H1 (cell line): ENCODE results near the gene SEC22C. TPM values are rescaled to one million over a fixed set of nuclear protein-coding genes. Genes with fewer than 3 reads are reported as not detected.

Source experiments
- CTCF ChIA-PET: fragments of 300-600 bp; sonication (Branson Sonifier 250); formaldehyde crosslinking; loops from one replicate; lab custom pipeline; 2021; ENCODE audit not compliant: partially characterized antibody; lab: Charles Lee
- POLR2A ChIA-PET: fragments of 300-600 bp; sonication (Branson Sonifier 250); formaldehyde crosslinking; loops from one replicate; lab custom pipeline; 2021; ENCODE audit warnings: inconsistent platforms; ENCODE audit not compliant: partially characterized antibody; lab: Charles Lee
- DNase-seq, 2 experiments: peaks; one replicate each; pipeline versions ENCODE4 v3.0.0 to v3.0.0-alpha.2; 2010 to 2022; ENCODE audit warnings: low spot score in 2 of 2, low read depth in 1 of 2, mixed read lengths in 1 of 2
- FAIRE-seq: peaks from 2 replicates; lab custom pipeline; 2011; peaks lifted over from hg19 to GRCh38; lab: Jason Lieb, UNC
- H2AFZ ChIP-seq: 2 replicates; pipeline ENCODE4 v1.8.1; 2012; ENCODE audit warnings: low read length, inconsistent platforms
- H2AK5ac ChIP-seq: 2 replicates; pipeline ENCODE4 v1.6.1; 2013; ENCODE audit warnings: low read depth, low read length
- H2BK120ac ChIP-seq: replicated peaks from 2 replicates; pipeline ENCODE3; 2013; ENCODE audit warnings: low read depth, low read length, inconsistent platforms
- H2BK12ac ChIP-seq: 2 replicates; pipeline ENCODE4 v1.6.1; 2013; ENCODE audit warnings: low read depth, low read length
- H2BK15ac ChIP-seq: 2 replicates; pipeline ENCODE4 v1.6.1; 2013; ENCODE audit warnings: low read length
- H2BK20ac ChIP-seq: 2 replicates; pipeline ENCODE4 v1.6.1; 2013; ENCODE audit warnings: low read length
- H2BK5ac ChIP-seq: 2 replicates; pipeline ENCODE4 v1.6.1; 2013; ENCODE audit warnings: low read depth, low read length
- H3K14ac ChIP-seq: 2 replicates; pipeline ENCODE4 v1.6.1; 2013; ENCODE audit warnings: inconsistent platforms; ENCODE audit not compliant: insufficient read length
- H3K18ac ChIP-seq: 2 replicates; pipeline ENCODE4 v1.6.1; 2013; ENCODE audit warnings: low read length; ENCODE audit errors: extremely low read depth
- H3K23ac ChIP-seq: 2 replicates; pipeline ENCODE4 v1.6.1; 2013; ENCODE audit warnings: inconsistent platforms; ENCODE audit not compliant: insufficient read length
- H3K23me2 ChIP-seq: 2 replicates; pipeline ENCODE4 v1.6.1; 2013; ENCODE audit warnings: low read depth, low read length
- H3K27ac ChIP-seq: 2 replicates; pipeline ENCODE4 v1.6.1; 2011; ENCODE audit warnings: low read depth, low read length, inconsistent platforms
- H3K27me3 ChIP-seq, 4 experiments: replicated peaks in 1 of 4; 1 replicate in 1 of 4; 2 replicates in 3 of 4; pipeline versions ENCODE4 v1.6.1 to v1.8.1; 2011 to 2013; ENCODE audit warnings: low read length in 3 of 4, mild to moderate bottlenecking in 3 of 4, inconsistent platforms in 2 of 4, mixed read lengths in 2 of 4, moderate library complexity in 1 of 4; ENCODE audit not compliant: control insufficient read depth in 3 of 4, insufficient read depth in 3 of 4; ENCODE audit errors: extremely low read depth in 1 of 4
- H3K36me3 ChIP-seq, 4 experiments: 2 replicates each; pipeline versions ENCODE4 v1.6.1 to v1.8.1; 2011 to 2013; ENCODE audit warnings: mild to moderate bottlenecking in 4 of 4, low read length in 3 of 4, moderate library complexity in 2 of 4, control low read depth in 1 of 4, inconsistent platforms in 1 of 4; ENCODE audit not compliant: insufficient read depth in 4 of 4, control insufficient read depth in 2 of 4
- H3K4ac ChIP-seq: replicated peaks from 2 replicates; pipeline ENCODE3; 2013; ENCODE audit warnings: low read length, low read depth, mixed read lengths, inconsistent platforms; ENCODE audit not compliant: insufficient read length
- H3K4me1 ChIP-seq, 4 experiments: replicated peaks in 1 of 4; 1 replicate in 1 of 4; 2 replicates in 3 of 4; pipeline versions ENCODE4 v1.6.1 to v1.8.1; 2011 to 2013; ENCODE audit warnings: low read length in 3 of 4, inconsistent platforms in 2 of 4, mixed read lengths in 1 of 4; ENCODE audit not compliant: insufficient read depth in 4 of 4, control insufficient read depth in 3 of 4
- H3K4me2 ChIP-seq, 2 experiments: 2 replicates each; pipeline versions ENCODE4 v1.6.1 to v1.8.1; 2011 to 2013; ENCODE audit warnings: low read depth in 2 of 2, low read length in 2 of 2, control low read depth in 1 of 2, inconsistent platforms in 1 of 2, mild to moderate bottlenecking in 1 of 2; ENCODE audit not compliant: insufficient read depth in 1 of 2
- H3K4me3 ChIP-seq, 4 experiments: fragments of 200-600, 300-600 bp in 1 of 4; sonication (generic), shearing (Covaris generic), sonication (Bioruptor Twin) in 1 of 4; 2 replicates each; pipeline versions ENCODE4 v1.5.1 to v1.8.1; 2011 to 2016; ENCODE audit warnings: low read length in 4 of 4, low read depth in 3 of 4, control low read depth in 2 of 4, inconsistent platforms in 2 of 4, mild to moderate bottlenecking in 2 of 4, mixed read lengths in 1 of 4, moderate library complexity in 1 of 4; ENCODE audit not compliant: insufficient read depth in 2 of 4; ENCODE audit errors: extremely low read depth in 1 of 4
- H3K56ac ChIP-seq: replicated peaks from 2 replicates; pipeline ENCODE3; 2013; ENCODE audit warnings: low read depth, mild to moderate bottlenecking, mixed read lengths, low read length, inconsistent platforms; ENCODE audit not compliant: insufficient read length
- H3K79me1 ChIP-seq: 2 replicates; pipeline ENCODE4 v1.6.1; 2013; ENCODE audit warnings: low read depth, low read length, control low read depth
- H3K79me2 ChIP-seq, 2 experiments: 2 replicates each; pipeline versions ENCODE4 v1.6.1 to v1.8.1; 2012 to 2013; ENCODE audit warnings: low read length in 2 of 2, mild to moderate bottlenecking in 2 of 2, inconsistent platforms in 1 of 2; ENCODE audit not compliant: insufficient read depth in 2 of 2, control insufficient read depth in 1 of 2
- H3K9ac ChIP-seq, 4 experiments: replicated peaks in 1 of 4; 1 replicate in 1 of 4; 2 replicates in 3 of 4; pipeline versions ENCODE4 v1.6.1 to v1.8.1; 2011 to 2013; ENCODE audit warnings: low read depth in 3 of 4, low read length in 3 of 4, control low read depth in 2 of 4, mild to moderate bottlenecking in 2 of 4, moderate library complexity in 2 of 4, inconsistent platforms in 1 of 4; ENCODE audit errors: extremely low read depth in 1 of 4
- H3K9me3 ChIP-seq, 2 experiments: 2 replicates each; pipeline versions ENCODE4 v1.6.1 to v1.8.1; 2012 to 2013; ENCODE audit warnings: mild to moderate bottlenecking in 2 of 2, moderate library complexity in 2 of 2, control low read depth in 1 of 2, inconsistent platforms in 1 of 2, low read depth in 1 of 2, low read length in 1 of 2, mixed read lengths in 1 of 2; ENCODE audit not compliant: insufficient read depth in 2 of 2
- H4K20me1 ChIP-seq, 2 experiments: replicated peaks in 1 of 2; 2 replicates each; pipeline versions ENCODE3 to v1.8.1; 2011 to 2013; ENCODE audit warnings: inconsistent platforms in 2 of 2, low read length in 2 of 2, mild to moderate bottlenecking in 1 of 2; ENCODE audit not compliant: insufficient read depth in 2 of 2, control insufficient read depth in 1 of 2
- H4K5ac ChIP-seq: 2 replicates; pipeline ENCODE4 v1.6.1; 2013; ENCODE audit warnings: low read length, low read depth, mixed read lengths, inconsistent platforms; ENCODE audit not compliant: insufficient read length
- H4K8ac ChIP-seq: 2 replicates; pipeline ENCODE4 v1.8.0; 2013; ENCODE audit warnings: mild to moderate bottlenecking, moderate library complexity, low read length, inconsistent platforms; ENCODE audit not compliant: insufficient read depth; ENCODE audit errors: extremely low read depth
- H4K91ac ChIP-seq: replicated peaks from 2 replicates; pipeline ENCODE3; 2013; ENCODE audit warnings: low read length, mixed read lengths, inconsistent platforms; ENCODE audit not compliant: insufficient read length
- ASH2L ChIP-seq: fragments of 200-600, 300-600 bp; sonication (generic); IDR thresholded peaks from one replicate; pipeline ENCODE4 v1.7.1; 2017; ENCODE audit warnings: low read length
- CEBPB ChIP-seq: IDR thresholded peaks from 2 replicates; pipeline ENCODE4 v1.6.1; 2012; ENCODE audit warnings: low read depth, low read length
- CHD1 ChIP-seq: IDR thresholded peaks from 2 replicates; pipeline ENCODE4 v1.6.1; 2012; ENCODE audit warnings: low read depth, low read length, improper control_type of control experiment
- CHD2 ChIP-seq: IDR thresholded peaks from 2 replicates; pipeline ENCODE4 v1.6.1; 2012; ENCODE audit warnings: low read length, improper control_type of control experiment
- EP300 ChIP-seq, 2 experiments: IDR thresholded peaks; 1 replicate in 1 of 2; 2 replicates in 1 of 2; pipeline ENCODE4 v1.6.1; 2011 to 2012; ENCODE audit warnings: low read depth in 2 of 2, low read length in 2 of 2, mild to moderate bottlenecking in 2 of 2, borderline replicate concordance in 1 of 2, inconsistent platforms in 1 of 2, moderate library complexity in 1 of 2
- JUND ChIP-seq: IDR thresholded peaks from 2 replicates; pipeline ENCODE4 v1.6.1; 2011; ENCODE audit warnings: mild to moderate bottlenecking, improper control_type of control experiment, low read length
- NRF1 ChIP-seq: IDR thresholded peaks from 2 replicates; pipeline ENCODE4 v1.6.1; 2011; ENCODE audit warnings: mild to moderate bottlenecking, low read depth, low read length, improper control_type of control experiment
- PHF8 ChIP-seq: fragments of 200-600 bp; sonication (generic); conservative IDR thresholded peaks from 2 replicates; pipeline ENCODE4 v1.7.1; 2012; ENCODE audit warnings: low read depth, mild to moderate bottlenecking, inconsistent platforms, low read length, moderate library complexity
- RXRA ChIP-seq: IDR thresholded peaks from 2 replicates; pipeline ENCODE4 v1.6.1; 2011; ENCODE audit warnings: low read depth, mild to moderate bottlenecking, low read length, moderate library complexity; ENCODE audit not compliant: insufficient read depth
- WGBS, 2 experiments: shearing (Covaris generic) in 1 of 2; methylation state at CpG; one replicate each; pipeline versions ENCODE4 v1.1.6 to v1.1.7; 2013 to 2015; ENCODE audit warnings: low lambda C conversion rate in 2 of 2, mixed read lengths in 2 of 2, inconsistent platforms in 1 of 2, low coverage in 1 of 2, missing lambda C conversion rate in 1 of 2; ENCODE audit not compliant: insufficient replicate concordance in 2 of 2, insufficient coverage in 1 of 2, insufficient read length in 1 of 2; ENCODE audit errors: extremely low coverage in 1 of 2, missing lambda C conversion rate in 1 of 2; 5-methylcytosine and 5-hydroxymethylcytosine counted together
- polyA plus RNA-seq, 7 experiments: library from polyadenylated mRNA; depleted of rRNA in 3 of 7; stranded (reverse) in 5 of 7; unstranded in 2 of 7; fragments of >200 nt in 5 of 7; fragments of 200-250 nt in 2 of 7; gene quantifications; 1 replicate in 5 of 7; 2 replicates in 1 of 7; 4 replicates in 1 of 7; pipeline versions ENCODE4 v1.2.1 to v1.2.3, GENCODE V29; 2011 to 2013; ENCODE audit warnings: missing spikeins in 2 of 7, mixed read lengths in 2 of 7
- total RNA-seq: library from RNA; stranded (reverse); fragmentation: NEBNext Ultra II Directional; extraction: Animal tissue kit (Norgen Biotek cat#: 25700); gene quantifications from 2 replicates; pipeline ENCODE4 v1.2.1, GENCODE V29; 2021
- TF ChIP-seq, protein P1 (sequence below): IDR thresholded peaks from 2 replicates; pipeline ENCODE4 v1.6.1; 2012; ENCODE audit warnings: inconsistent platforms
- TF ChIP-seq, protein P2 (sequence below), 3 experiments: IDR thresholded peaks; 1 replicate in 2 of 3; 2 replicates in 1 of 3; pipeline versions ENCODE4 v1.5.1 to v1.6.1; 2011; ENCODE audit warnings: low read length in 3 of 3, mild to moderate bottlenecking in 3 of 3, inconsistent platforms in 2 of 3, low read depth in 1 of 3, moderate library complexity in 1 of 3; ENCODE audit not compliant: insufficient read depth in 1 of 3; ENCODE audit errors: control extremely low read depth in 1 of 3

Gene SEC22C
- total and polyA plus RNA-seq, 2 of the 8 experiments (the other 6 are each of a cell fraction or from before 2014, with no cell fraction given): 23.4 to 38.3 TPM

DNA sequence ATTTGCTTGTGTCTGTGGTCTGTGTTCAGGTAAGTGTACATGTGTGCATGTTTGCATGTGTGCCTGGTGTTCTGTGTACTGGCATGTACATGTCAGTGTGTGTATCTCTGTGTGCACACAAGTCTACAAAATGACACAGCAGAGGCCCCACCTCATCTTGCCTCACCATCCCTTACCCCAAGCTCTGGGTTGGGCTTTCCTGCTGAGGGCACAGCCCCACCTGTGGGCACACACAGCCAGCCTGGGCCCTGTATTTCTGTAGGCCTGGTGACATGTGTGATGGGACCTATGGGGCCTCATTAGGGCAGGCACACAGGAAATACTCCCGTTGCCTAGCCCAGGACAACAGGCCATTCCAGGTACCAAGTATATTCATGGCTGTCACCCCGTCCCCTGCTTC lies 65.8 kb downstream of the SEC22C start:
- H2BK120ac ChIP-seq: no peak overlapping the region
- no peak overlapping the region for H2BK5ac ChIP-seq
- no peak overlapping the region for H3K4me2 ChIP-seq
- no peak overlapping the region for H4K91ac ChIP-seq
- no peak overlapping the region; the same call in 1 of the 2 replicates for H2AK5ac ChIP-seq
- ChIA-PET CTCF (interaction anchor here (1.2 to 23.3 kb wide), 3 partner anchors 9 to 27 kb away, joined by 3 to 458 read pairs (median 7); no protein-coding TSS in a partner anchor), POLR2A (interaction anchor here (1.2 kb wide), 1 partner anchor 18 kb away, joined by 3 read pairs; no protein-coding TSS in a partner anchor)
- no peak overlapping the region for H3K56ac ChIP-seq
- no peaks in the 10 kb centered on the region; the same call in 1 of the 2 replicates for H3K23me2 ChIP-seq
- no peaks in the 10 kb centered on the region for H3K79me1 ChIP-seq
- H3K14ac ChIP-seq: no peak overlapping the region
- FAIRE-seq: no peak
- no peaks in the 10 kb centered on the region for H3K79me2 ChIP-seq
- no peaks in the 10 kb centered on the region for H3K27me3 ChIP-seq
- WGBS, 2 experiments: 98% methylated on average over 2 of the region's 2 CpGs; no CpG with 5 or more reads in 1 of the 2 experiments
- H3K4me3 ChIP-seq: no peak overlapping the region
- no peaks in the 10 kb centered on the region for H3K9me3 ChIP-seq
- no peaks in the 10 kb centered on the region for H3K4me1 ChIP-seq
- no peak overlapping the region for H3K27ac ChIP-seq
- H2BK15ac ChIP-seq: no peak overlapping the region
- no peak overlapping the region for H4K5ac ChIP-seq
- H3K18ac ChIP-seq: no peak overlapping the region
- no peak overlapping the region for H2BK12ac ChIP-seq
- H2BK20ac ChIP-seq: no peak overlapping the region
- no peak overlapping the region for H2AFZ ChIP-seq
- 0 out of 2 replicates have a peak overlapping the region, but pooled peaks have one; percentile 35 for H4K8ac ChIP-seq
- no peaks in the 10 kb centered on the region; a peak in 1 of 8 replicates for H3K36me3 ChIP-seq
- H3K23ac ChIP-seq: no peak overlapping the region
- H3K9ac ChIP-seq: peak overlapping the region in 1 of 4 experiments; percentile 30; a peak in 1 of 7 replicates
- DNase-seq: no peak
- no peaks in the 10 kb centered on the region for H4K20me1 ChIP-seq
- H3K4ac ChIP-seq: no peak overlapping the region
- TF ChIP-seq JUND (no peak), ASH2L (no peak), CHD2 (no peak), NRF1 (no peak), EP300 (IDR thresholded peaks at IDR 0.05; ENCODE audit: borderline replicate concordance in 1 of 2, low read depth in 2 of 2, low read length in 2 of 2) (no peak), CEBPB (no peak), CHD1 (no peak), PHF8 (no peak), RXRA (no peak)
- TF ChIP-seq, protein P1, sequence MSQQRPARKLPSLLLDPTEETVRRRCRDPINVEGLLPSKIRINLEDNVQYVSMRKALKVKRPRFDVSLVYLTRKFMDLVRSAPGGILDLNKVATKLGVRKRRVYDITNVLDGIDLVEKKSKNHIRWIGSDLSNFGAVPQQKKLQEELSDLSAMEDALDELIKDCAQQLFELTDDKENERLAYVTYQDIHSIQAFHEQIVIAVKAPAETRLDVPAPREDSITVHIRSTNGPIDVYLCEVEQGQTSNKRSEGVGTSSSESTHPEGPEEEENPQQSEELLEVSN: no peak
- TF ChIP-seq, protein P2, sequence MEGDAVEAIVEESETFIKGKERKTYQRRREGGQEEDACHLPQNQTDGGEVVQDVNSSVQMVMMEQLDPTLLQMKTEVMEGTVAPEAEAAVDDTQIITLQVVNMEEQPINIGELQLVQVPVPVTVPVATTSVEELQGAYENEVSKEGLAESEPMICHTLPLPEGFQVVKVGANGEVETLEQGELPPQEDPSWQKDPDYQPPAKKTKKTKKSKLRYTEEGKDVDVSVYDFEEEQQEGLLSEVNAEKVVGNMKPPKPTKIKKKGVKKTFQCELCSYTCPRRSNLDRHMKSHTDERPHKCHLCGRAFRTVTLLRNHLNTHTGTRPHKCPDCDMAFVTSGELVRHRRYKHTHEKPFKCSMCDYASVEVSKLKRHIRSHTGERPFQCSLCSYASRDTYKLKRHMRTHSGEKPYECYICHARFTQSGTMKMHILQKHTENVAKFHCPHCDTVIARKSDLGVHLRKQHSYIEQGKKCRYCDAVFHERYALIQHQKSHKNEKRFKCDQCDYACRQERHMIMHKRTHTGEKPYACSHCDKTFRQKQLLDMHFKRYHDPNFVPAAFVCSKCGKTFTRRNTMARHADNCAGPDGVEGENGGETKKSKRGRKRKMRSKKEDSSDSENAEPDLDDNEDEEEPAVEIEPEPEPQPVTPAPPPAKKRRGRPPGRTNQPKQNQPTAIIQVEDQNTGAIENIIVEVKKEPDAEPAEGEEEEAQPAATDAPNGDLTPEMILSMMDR (IDR thresholded peaks at IDR 0.05; ENCODE audit: control extremely low read depth in 1 of 3, insufficient read depth in 1 of 3, low read depth in 1 of 3, low read length in 3 of 3): no peak
